Pancreas (tissue), 10 donors: Measurements from ENCODE around the gene LCN15. TPM values are rescaled to one million over a fixed set of nuclear protein-coding genes. Genes with fewer than 3 reads are reported as not detected.

ENCODE experiments used
- ATAC-seq, 4 donors: fragments of 200-7000 bp; cut with Tn5 transposase; one replicate each; pipeline versions ENCODE4 v1.8.0 to v1.9.1; 2020; ENCODE audit warnings: mild to moderate bottlenecking in 4 of 4, moderate library complexity in 4 of 4
- DNase-seq, 6 donors: peaks; one replicate each; pipeline ENCODE4 v3.0.0-alpha.2; 2020
- FAIRE-seq: peaks from 2 replicates; lab custom pipeline; 2012; peaks lifted over from hg19 to GRCh38; lab: Jason Lieb, UNC
- H3K27ac ChIP-seq, 4 donors: fragments of 200-600 bp; sonication (generic); 1 replicate in 3 of 4; 2 replicates in 1 of 4; pipeline versions ENCODE4 v1.5.0 to v1.8.0; 2020
- H3K27me3 ChIP-seq, 4 donors: fragments of 200-600 bp; one replicate each; pipeline ENCODE4 v1.8.0; 2021
- H3K36me3 ChIP-seq, 3 donors: fragments of 200-600 bp; sonication (generic) in 1 of 3; one replicate each; pipeline versions ENCODE4 v1.5.0 to v1.8.0; 2020 to 2021
- H3K4me1 ChIP-seq, 3 donors: fragments of 200-600 bp; one replicate each; pipeline ENCODE4 v1.8.0; 2021
- H3K4me3 ChIP-seq, 4 donors: fragments of 200-600 bp; sonication (generic) in 2 of 4; one replicate each; pipeline versions ENCODE4 v1.5.0 to v1.8.0; 2020 to 2021
- H3K9me3 ChIP-seq, 4 donors: fragments of 200-600 bp; one replicate each; pipeline ENCODE4 v1.8.0; 2021
- WGBS, 2 donors: extraction: QIAGEN DNeasy Blood & Tissue Kit; methylation state at CpG; one replicate each; pipeline ENCODE4 v1.1.7; 2013; 5-methylcytosine and 5-hydroxymethylcytosine counted together
- intact Hi-C, 3 donors: fragments of 100-400 bp; cut with DNase I; formaldehyde crosslinking; loops; one replicate each; pipeline versions ENCODE4 v1.11.1 to v1.14.2; 2022
- polyA plus RNA-seq, 2 donors: library from polyadenylated mRNA; stranded (reverse); fragments of 200-250 nt; gene quantifications; one replicate each; pipeline ENCODE4 v1.2.3, GENCODE V29; 2013
- total RNA-seq, 6 donors: library from RNA; stranded (reverse); fragmentation: NEBNext Ultra II Directional in 4 of 6; extraction: Animal tissue kit (Norgen Biotek cat#: 25700) in 4 of 6; gene quantifications; one replicate each; pipeline versions ENCODE4 v1.2.1 to v1.2.4, GENCODE V29; 2021 to 2023
- TF ChIP-seq, protein P1 (sequence below), 4 donors: fragments of 200-600 bp; sonication (generic) in 3 of 4; IDR thresholded peaks; one replicate each; pipeline versions ENCODE4 v1.5.0 to v1.8.0; 2021; ENCODE audit warnings: antibody characterized with exemption in 4 of 4
- donor health status: healthy with polysubstance abuse.
- donor health status: DM: no; HTN: no; CAD: no; lungs with moderate emphysema.
- donor health status: DM: no; HTN: no; CAD: no.
- donor health status: control.
- donor health status: control.
- donor health status: Bipolar disorder and iron deficiency.
- donor health status: DM: yes; HTN: yes; CAD: no.
- donor health status: DM: no; HTN: no; CAD: no.
- donor health status: DM: no; HTN: no; CAD: no.
- donor health status: DM: yes; HTN: yes; CAD: no.

Gene LCN15
- total and polyA plus RNA-seq, 8 donors, result not detected

DNA sequence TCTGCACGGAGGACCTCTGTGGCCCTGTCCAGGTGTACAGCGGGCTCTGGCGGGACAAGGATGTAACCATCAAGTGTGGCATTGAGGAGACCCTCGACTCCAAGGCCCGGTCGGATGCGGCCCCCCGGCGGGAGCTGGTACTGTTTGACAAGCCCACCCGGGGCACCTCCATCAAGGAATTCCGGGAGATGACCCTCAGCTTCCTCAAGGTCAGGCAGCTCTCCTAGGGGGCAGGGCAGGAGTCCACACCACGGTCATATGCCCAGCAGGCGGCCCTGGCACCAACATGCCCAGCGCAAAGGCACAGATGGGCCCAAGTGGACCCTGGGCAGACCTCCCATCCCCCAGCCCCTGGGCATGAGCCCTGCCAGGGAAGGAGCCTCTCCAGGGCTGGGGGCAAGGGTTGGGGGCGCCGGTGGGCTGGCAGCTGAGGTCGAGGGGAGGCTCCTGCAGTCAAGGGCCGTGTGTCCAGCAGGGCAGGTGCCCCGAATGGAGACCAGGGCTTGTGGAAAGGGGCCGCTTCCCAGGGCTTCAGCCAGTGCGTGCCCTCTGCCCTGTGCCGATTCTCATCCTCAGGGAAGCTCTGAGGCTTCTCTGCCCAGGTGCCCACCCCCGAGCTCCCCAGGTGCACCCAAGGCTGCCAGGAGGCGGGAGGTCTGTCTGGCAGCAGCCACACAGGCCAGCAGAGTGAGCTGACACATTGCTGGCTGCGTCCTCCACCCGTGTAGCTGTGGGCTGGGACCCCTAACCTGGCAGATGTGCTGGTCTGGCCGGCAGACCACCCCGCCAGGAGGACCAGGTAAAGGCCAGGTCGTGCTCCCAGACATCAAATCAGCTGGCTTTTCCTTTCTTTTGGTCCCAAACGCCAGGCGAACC lies 42.0 kb downstream of the LCN15 start:
- ATAC-seq (no peak), FAIRE-seq (no peak), DNase-seq (peak in 1 of 6 donors; percentile 85)
- no peaks in the 10 kb centered on the region for H3K9me3 ChIP-seq
- no peaks in the 10 kb centered on the region for H3K27me3 ChIP-seq
- 79 to 80% methylated on average over 29 to 31 of the region's 31 CpGs for WGBS, 2 donors
- peaks cover 7 to 23% (median 10%) of the 10 kb centered on the region in 3 donors for H3K4me1 ChIP-seq
- H3K27ac ChIP-seq, result no peak overlapping the region
- TF ChIP-seq, protein P1, sequence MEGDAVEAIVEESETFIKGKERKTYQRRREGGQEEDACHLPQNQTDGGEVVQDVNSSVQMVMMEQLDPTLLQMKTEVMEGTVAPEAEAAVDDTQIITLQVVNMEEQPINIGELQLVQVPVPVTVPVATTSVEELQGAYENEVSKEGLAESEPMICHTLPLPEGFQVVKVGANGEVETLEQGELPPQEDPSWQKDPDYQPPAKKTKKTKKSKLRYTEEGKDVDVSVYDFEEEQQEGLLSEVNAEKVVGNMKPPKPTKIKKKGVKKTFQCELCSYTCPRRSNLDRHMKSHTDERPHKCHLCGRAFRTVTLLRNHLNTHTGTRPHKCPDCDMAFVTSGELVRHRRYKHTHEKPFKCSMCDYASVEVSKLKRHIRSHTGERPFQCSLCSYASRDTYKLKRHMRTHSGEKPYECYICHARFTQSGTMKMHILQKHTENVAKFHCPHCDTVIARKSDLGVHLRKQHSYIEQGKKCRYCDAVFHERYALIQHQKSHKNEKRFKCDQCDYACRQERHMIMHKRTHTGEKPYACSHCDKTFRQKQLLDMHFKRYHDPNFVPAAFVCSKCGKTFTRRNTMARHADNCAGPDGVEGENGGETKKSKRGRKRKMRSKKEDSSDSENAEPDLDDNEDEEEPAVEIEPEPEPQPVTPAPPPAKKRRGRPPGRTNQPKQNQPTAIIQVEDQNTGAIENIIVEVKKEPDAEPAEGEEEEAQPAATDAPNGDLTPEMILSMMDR (IDR thresholded peaks at IDR 0.05), result no peak
- intact Hi-C loops, result no loop called here
- peaks cover 5 to 38% (median 24%) of the 10 kb centered on the region in 3 donors for H3K36me3 ChIP-seq
- no peak overlapping the region for H3K4me3 ChIP-seq

DNA sequence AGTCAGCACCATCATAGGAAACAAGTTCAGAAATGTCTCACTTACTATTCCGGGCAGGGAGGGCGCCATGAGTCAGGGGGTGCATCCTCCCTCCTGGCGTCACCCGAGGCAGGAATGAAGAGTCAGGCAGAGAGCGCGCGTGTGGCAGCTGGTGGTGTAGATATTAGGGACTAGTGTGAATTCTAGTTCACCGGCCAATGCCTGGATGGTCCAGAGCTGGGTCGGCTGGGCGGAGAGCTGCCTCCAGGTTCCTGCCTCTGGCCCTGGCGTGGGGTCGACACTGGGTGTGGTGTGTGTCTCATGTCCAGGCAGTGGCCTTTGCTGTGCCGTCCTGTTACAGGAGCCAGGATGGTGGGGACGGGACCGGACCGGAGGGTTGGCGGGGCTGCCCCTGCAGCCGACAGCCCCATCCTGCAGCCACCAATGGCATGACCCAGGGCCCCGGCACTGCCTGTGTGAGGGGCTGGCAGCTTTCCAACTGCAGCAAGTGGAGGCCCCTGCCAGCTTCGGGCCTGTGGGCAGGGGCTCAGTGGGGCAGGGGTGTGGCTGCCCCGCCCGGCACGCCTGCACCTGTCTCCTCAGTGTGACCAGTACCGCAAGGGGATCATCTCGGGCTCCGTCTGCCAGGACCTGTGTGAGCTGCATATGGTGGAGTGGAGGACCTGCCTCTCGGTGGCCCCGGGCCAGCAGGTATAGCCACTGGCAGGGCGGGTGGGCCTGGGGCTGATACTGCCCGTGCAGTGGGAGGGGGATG lies 42.8 kb downstream of the LCN15 start:
- peak in 2 of 6 donors; percentile 65 to 86 for DNase-seq
- H3K4me3 ChIP-seq, result no peak overlapping the region
- H3K27me3 ChIP-seq, result no peaks in the 10 kb centered on the region
- intact Hi-C loops, result no loop called here
- no peak for FAIRE-seq
- H3K9me3 ChIP-seq, result no peaks in the 10 kb centered on the region
- 80 to 84% methylated on average over 30 of the region's 30 CpGs for WGBS, 2 donors
- peaks cover 5 to 38% (median 24%) of the 10 kb centered on the region in 3 donors for H3K36me3 ChIP-seq
- TF ChIP-seq, protein P1 (IDR thresholded peaks at IDR 0.05), result no peak
- ATAC-seq, result no peak
- peaks cover 5 to 18% (median 7%) of the 10 kb centered on the region in 3 donors for H3K4me1 ChIP-seq
- H3K27ac ChIP-seq, result peak overlapping the region in 1 of 4 donors; percentile 28

DNA sequence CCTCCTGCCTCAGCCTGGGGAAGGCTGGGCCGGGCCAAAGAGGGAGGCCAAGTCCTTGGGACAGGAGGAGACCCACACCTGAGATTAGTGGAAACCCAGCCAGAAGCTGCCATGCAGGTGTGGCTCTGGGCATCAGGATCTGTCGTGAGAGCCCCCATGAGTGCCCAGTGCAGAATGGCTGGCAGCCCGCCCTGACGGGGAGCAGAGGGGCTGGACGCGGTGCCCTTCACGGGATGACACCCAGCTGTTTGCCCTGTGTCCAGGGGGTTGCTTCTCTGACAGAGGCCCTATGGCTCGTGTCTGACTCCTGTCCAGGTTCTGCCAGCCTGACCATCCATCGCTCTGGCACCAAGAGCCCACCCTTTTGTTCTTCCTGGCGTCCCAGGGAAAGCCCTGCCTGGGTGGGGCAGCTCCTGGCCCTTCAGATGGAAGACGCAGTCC lies 43.4 kb downstream of the LCN15 start:
- Histone ChIP-seq H3K36me3 (peaks cover 5 to 35% (median 20%) of the 10 kb centered on the region in 3 donors), H3K27ac (no peak overlapping the region), H3K9me3 (no peaks in the 10 kb centered on the region), H3K27me3 (no peaks in the 10 kb centered on the region), H3K4me3 (no peak overlapping the region), H3K4me1 (peaks cover under 1 to 12% (median 1%) of the 10 kb centered on the region in 3 donors)
- DNase-seq, result peak in 2 of 6 donors; percentile 23 to 77
- no peak for FAIRE-seq
- peak in 2 of 4 donors; percentile 1 to 3 for ATAC-seq
- intact Hi-C loops, result no loop called here
- TF ChIP-seq, protein P1 (IDR thresholded peaks at IDR 0.05), result no peak
- 74 to 78% methylated on average over 11 of the region's 11 CpGs for WGBS, 2 donors

DNA sequence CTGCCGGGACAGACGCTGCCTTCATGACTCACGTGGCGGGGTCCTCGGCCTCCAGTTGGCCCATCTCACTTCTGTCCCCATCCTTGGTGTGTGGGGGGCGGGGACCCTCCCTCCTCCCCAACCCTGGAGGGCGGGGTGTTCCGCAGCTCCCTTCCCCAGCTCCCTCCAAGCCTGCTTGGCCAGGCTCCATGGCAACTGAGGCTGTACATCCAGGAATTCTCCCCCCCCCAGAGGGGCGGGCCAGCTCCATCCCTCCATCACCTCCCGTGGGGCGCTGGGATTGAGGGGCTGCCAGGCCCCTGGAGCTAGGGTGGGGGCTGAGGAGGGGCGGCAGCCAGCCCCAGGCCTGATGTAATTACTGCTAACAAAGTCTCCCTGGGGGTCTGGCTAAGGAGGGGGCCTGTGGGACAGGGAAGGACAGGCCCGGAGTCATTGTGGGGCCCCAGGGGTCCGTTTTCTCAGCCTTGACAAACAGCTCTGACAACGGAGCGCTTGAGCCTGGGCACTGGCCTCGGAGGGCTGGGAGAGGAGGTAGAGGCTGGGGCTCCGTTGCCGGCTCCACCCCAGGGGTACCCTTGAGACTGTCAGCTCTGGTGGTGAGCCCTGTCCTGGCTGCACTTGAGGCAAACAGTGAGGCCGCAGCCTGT lies 43.9 kb downstream of the LCN15 start:
- TF ChIP-seq, protein P1 (IDR thresholded peaks at IDR 0.05), result no peak

More for the DNA sequence above, 43.9 kb downstream of the LCN15 start:
- Histone ChIP-seq H3K27ac (no peak overlapping the region), H3K36me3 (peaks cover 5 to 30% (median 19%) of the 10 kb centered on the region in 3 donors), H3K4me1 (peaks cover 0 to 7% (median 0%) of the 10 kb centered on the region in 3 donors), H3K27me3 (no peaks in the 10 kb centered on the region), H3K4me3 (no peak overlapping the region), H3K9me3 (no peaks in the 10 kb centered on the region)
- ATAC-seq, result peak in 3 of 4 donors; percentile 2 to 4 (median 4)
- 74 to 75% methylated on average over 18 to 20 of the region's 20 CpGs for WGBS, 2 donors
- no peak for FAIRE-seq
- intact Hi-C loops, result no loop called here
- peak in 2 of 6 donors; percentile 29 to 70 for DNase-seq
